ENCODE measurements around the gene DHRS1.

The DHRS1 gene

DNA sequence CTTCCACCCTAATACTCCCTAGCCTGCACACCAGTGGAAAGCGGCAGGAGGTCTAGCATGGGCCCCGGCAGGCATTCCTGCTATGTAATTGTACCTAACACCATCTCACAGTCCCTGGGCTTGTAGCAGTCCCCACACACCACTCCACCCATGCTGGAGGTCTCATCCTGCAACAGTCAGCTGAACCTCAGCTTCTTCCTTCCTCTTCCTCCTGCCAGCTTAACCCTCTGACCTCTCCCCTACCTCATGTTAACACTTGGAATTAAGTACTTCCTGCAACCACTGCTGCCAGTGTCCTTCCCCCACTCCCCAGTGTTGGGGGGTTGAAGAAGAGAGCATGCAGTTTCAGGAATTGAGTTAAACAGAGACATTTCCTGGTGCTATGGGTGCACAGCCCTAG, 27.7 kb upstream of the DHRS1 start:
- DNase-seq = no peak

DNA sequence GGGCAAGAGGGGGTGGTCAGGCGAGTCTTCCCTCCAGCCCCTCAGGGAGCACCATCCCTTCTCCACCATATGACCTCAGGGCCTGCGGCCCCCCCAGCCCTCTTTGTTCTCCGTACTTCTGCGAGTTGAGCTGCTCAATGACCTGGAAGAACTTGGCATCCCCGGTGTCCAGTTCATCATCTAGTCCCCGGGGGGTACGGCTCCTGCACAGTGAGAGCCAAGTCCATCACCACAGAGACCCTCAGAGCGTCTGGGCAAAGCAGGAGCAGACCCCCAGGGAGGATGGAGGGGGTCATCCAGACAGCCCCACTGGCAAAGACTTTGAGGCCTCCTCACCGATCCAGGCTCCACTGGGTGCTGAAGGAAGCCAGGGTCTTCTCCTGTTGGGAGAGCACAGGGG, 26.4 kb upstream of the DHRS1 start:
- no peak for DNase-seq

DNA sequence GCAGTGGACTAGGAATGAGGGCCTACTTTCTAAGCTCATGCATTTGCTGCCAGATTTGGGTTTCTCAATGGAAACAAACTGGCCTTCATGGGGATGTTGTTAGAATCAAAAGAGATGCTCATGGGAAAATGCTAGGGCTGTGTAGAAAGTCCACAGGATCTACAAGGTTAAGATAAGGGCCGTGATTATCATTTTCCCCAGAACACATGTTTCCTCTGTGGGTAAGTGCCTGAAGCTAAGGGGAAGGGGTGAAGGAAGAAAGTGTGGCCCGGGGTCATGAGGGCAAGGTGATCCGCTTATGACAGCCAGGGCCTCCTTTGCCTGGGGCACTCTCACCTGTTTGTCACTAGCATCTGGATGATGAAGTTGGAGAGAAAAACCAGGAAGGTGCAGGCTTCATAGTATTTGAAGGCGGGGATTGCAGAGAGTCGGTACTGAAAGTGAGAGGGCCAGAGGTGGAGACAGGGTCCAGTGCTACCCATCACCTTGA, 25.5 kb upstream of the DHRS1 start:
- no peak for DNase-seq

DNA sequence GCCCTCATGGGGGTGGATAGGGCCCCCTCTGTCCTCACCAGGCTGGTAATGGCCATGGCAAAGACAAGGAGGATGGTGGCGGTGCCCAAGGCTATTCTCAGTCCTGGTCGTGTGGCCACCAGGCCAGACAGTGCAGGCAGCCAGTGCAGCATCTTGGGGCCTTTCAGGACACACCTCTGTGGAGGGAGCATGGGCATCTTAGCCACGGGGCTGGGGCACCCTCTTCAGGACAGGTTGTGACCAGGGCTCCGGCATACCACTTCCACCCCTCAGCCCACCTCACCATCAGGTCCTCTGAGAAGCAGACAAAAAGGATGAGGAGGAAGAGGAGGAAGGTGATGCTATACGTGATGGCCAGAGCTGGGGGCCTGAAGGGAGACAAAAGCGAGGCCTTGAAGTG, 24.4 kb upstream of the DHRS1 start:
- DNase-seq = no peak

DNA sequence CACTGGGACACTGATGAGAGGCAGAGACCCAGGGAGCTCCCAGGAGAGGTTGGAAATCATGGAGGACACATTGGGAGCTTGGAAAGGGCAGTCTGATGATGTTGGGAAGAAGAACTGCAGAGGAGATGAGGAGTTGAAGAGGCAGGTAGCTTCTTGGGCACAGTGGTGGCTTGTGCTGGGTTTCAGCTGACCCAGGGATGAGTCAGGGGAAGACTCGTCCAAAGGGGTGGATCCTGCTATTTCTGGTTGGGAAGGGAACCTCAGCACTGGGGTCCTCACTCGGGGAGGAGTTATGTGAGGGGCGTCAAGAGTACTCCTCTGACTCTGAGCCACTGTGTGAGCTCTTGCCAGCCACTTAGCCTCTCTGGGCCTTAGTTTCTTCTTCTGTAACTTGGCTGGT, 23.8 kb upstream of the DHRS1 start:
- DNase-seq = no peak

DNA sequence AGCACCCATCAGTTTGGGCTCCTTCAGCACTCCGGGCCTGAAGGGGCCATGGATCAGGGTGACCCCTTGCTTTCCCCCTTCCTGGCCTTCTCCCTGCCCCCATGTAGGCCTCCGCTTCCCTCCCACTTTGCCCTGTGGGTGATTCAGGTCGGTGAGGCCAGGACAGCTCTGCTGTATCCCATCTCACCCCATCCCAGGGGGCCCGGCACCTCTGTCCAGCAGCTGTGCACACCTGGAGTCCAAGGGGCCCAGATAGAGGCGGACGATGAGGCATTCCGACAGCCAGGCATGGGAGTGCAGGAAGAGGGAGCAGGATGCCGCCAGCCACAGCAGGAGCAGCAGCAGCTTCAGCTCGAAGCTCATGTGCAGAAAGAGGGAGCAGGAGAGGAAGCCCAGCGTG, 23.1 kb upstream of the DHRS1 start:
- no peak for DNase-seq

DNA sequence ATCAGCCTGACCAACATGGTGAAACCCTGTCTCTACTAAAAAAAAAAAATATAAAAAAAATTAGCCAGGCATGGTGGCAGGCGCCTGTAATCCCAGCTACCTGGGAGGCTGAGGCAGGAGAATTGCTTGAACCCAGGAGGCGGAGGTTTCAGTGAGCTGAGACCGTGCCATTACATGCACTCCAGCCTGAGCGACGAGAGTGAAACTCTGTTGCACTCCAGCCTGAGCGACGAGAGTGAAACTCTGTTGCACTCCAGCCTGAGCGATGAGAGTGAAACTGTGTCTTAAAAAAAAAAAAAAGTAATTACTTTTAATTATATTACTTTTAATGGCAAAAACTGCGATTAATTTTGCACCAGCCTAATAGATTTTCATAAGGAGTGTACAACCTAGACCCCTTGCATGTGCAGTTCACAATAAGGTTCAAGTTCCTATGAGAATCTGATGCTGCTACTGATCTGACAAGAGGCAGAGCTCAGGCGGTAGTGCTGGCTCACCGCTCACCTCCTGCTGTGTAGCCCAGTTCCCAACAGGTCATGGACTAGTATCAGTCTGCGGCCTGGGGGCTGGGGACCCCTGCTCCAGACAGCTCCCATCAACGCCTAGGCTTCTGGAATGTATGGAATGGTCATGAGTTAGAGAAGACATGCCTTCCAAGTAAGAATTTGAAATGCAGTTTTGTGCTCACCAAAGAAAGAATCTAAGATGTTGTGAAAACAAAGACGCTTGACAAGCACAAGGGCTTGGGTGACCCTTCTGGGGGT, 21.8 kb upstream of the DHRS1 start:
- no peak for DNase-seq

DNA sequence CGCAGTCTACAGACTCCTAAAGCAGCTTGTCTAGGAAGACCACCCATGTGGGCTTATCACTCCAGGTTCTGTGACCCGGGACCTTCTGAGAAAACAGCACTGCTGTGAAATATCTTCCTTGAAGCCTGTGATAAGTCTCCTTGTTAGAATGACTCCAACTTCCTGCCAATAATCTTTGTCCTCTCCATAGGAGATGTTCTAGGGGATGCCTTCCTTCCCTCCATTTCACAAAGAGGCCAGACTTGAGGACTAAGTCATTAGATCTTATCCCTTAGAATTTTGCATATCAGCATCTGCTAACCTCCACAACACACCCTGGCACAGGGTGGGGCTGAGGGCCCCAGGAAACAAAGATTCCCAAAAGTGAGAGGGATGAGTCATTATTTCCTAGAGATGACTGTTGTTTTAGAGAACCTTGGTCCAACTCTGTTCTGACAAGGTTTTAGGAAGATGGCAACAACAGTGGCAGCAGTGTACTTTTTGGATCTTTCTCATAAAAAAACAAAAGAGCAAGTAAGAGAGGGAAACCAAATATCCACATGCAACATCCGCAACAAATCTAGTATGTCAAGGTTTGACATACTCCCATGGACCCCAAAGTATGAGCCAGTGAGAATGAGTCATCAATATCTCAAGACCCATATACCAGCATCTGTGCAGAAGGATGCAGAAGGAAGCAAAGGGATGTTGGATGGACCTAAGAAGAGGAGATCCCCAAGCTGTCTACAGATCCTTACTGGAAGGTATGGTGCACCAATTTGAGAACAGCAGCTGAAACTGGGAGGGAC, 17.8 kb upstream of the DHRS1 start:
- no peak for DNase-seq

DNA sequence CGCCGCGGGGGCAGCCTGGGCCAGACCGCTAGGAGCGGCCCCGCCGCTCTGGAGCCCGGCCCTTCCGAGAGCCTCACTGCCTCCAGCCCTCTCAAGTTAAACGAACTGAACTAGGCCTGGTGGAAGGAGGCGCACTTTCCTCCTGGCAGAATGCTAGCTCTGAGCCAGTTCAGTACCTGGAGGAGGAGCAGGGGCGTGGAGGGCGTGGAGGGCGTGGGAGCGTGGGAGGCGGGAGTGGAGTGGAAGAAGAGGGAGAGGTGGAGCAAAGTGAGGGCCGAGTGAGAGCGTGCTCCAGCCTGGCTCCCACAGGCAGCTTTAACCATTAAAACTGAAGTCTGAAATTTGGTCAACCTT, 17.0 kb upstream of the DHRS1 start:
- DNase-seq = no peak

DNA sequence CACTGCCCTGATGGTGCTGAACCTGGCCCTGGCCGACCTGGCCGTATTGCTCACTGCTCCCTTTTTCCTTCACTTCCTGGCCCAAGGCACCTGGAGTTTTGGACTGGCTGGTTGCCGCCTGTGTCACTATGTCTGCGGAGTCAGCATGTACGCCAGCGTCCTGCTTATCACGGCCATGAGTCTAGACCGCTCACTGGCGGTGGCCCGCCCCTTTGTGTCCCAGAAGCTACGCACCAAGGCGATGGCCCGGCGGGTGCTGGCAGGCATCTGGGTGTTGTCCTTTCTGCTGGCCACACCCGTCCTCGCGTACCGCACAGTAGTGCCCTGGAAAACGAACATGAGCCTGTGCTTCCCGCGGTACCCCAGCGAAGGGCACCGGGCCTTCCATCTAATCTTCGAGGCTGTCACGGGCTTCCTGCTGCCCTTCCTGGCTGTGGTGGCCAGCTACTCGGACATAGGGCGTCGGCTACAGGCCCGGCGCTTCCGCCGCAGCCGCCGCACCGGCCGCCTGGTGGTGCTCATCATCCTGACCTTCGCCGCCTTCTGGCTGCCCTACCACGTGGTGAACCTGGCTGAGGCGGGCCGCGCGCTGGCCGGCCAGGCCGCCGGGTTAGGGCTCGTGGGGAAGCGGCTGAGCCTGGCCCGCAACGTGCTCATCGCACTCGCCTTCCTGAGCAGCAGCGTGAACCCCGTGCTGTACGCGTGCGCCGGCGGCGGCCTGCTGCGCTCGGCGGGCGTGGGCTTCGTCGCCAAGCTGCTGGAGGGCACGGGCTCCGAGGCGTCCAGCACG, 16.4 kb upstream of the DHRS1 start:
- no peak for DNase-seq

DNA sequence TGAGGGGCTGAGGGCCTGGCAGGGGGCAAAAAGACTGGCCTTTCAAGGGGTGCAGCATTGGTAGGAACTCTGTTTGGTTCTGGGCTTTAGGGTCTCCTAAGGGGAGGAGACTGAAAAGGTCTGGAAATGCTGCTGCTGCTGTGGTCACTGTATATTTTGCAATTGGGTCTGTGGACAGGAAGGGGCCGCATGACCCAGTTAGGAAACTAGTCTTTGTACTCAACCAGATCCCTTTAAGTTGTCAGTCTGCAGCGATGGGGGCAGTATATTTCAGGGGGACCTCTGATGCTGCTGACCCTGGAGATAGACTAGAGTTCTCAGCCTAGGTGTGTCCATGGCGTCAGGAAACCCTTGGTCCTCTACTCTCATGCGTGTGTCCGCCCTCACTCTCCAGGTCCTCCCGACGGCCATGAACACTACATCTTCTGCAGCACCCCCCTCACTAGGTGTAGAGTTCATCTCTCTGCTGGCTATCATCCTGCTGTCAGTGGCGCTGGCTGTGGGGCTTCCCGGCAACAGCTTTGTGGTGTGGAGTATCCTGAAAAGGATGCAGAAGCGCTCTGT, 15.7 kb upstream of the DHRS1 start:
- DNase-seq = no peak

DNA sequence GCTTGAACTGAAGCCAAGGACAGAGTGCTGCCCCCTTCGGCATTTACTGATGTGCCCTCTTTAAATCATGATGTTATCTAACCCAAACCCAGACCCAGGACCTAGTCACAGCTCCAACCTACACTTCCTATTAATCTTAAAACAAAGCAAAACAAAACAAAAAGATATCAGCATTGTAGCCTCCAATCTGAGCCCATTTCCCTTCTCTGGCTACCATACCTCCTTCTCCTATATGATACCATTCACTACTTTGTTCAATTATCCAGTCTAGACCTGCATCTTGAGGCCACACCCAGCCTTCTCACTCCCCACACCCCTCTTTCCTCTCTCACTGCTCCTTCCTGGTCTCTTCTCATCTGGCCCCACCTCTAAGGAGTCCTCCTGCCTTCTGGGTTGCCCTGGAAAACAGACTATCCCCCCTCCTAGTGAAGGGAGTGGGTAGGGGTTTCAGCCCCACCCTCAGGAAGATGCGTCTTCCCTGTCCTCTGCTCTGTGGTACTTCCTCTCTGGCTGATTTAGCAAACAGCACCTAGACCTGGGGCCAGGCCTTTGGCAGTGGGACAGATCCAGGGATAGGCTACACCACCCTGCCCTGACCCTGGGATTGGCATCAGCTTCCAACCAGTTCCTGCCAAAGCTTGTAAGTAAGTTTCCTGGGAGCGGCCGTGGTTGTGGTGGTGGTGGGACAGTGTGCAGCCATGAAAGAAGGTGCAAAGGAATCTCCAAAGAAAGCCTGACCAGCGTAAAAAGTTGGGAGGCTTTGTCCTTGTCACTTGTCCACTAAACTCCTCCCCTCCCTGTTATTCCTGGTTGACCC, 15.0 kb upstream of the DHRS1 start:
- DNase-seq = no peak

DNA sequence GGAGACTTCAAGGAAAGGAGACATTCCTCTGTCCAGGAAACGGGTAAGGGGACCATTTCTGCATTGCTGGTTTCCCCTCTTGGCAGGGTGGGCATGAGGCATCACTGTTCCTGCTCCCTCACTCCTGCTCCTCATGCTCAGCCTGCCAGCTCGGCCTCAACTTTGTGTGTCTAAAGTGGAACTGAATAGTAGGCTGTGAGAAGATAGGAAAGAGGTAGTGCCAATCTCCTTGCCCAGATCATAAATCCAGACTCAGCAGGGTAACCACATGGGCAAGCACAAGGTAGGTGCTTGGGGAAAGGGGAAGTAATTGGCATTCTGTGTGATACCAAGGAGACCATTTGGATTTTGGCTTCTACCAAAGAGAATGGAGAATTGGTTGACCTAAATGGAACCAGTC, 14.3 kb upstream of the DHRS1 start:
- no peak for DNase-seq

DNA sequence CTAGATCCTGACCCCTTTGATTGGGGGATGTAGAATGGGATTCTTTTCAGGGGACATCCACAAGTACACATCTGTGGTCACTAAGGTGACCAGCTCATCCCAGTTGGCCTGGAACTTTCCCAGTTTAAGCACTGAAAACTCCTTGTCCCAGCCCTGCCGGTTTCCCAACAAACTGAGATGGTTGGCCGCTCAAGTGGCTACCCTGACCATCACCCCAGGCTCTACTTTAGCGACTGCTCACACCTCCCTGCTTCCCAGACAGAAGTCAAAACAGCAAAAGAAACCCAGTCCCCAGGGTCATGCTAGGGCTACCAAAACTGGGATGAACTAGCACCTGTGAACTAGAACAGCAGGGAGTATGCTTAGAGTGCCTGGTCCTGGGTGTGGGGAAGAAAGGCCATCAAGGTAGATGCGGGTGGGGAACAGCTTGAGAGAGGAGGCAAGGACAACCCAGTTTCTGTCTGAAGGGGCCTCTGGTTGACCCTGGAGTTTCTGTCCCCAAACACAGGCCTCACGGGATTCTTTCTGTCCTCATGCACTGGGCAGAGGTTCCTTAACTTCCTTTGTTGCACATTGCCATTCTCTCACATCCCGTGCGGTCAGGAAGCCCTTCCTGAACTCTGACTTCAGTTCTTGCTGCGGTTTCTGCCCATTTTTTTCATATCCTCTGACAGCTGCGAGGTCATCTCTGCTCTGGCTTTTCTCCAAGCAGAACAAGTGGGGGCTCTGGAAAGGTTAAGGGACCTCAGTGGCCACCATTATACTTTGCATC, 13.3 kb upstream of the DHRS1 start:
- DNase-seq = no peak

DNA sequence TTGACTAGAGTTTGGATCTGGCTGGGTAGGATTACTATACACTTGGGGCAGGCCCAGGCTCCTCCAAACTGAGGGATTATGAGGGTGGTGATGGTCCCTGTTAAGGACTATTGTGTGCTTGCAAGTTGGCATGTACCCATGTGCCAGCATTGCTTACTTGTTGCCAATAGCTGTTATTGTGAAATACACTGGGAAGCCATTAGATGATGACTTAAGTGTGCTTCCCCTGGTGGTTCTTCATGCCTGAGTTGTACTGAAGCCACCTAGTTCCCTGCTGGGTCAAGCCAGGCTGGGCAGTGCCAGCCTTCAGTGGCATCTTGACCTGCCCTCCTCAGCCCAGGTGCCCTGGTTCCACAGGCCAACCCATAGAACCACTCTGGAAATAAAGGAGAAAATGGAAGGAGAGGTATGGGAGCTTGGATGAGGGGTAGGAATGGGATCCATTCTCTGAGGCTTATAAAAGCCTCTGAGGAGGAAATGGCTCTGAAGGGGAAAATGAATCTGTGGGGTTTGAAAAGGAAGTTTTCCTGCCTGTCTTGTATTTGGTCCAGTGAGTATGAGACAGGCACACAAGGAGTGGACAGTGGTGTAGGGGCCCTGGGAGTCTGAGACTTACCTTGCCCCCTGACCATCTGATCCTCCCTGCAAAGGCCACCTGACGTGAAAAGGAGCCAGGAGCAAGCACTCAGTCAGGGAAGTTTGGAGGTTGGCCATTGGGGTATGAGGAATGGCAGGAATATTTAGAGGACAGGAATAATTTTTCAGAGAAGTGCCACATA, 12.4 kb upstream of the DHRS1 start:
- no peak for DNase-seq

DNA sequence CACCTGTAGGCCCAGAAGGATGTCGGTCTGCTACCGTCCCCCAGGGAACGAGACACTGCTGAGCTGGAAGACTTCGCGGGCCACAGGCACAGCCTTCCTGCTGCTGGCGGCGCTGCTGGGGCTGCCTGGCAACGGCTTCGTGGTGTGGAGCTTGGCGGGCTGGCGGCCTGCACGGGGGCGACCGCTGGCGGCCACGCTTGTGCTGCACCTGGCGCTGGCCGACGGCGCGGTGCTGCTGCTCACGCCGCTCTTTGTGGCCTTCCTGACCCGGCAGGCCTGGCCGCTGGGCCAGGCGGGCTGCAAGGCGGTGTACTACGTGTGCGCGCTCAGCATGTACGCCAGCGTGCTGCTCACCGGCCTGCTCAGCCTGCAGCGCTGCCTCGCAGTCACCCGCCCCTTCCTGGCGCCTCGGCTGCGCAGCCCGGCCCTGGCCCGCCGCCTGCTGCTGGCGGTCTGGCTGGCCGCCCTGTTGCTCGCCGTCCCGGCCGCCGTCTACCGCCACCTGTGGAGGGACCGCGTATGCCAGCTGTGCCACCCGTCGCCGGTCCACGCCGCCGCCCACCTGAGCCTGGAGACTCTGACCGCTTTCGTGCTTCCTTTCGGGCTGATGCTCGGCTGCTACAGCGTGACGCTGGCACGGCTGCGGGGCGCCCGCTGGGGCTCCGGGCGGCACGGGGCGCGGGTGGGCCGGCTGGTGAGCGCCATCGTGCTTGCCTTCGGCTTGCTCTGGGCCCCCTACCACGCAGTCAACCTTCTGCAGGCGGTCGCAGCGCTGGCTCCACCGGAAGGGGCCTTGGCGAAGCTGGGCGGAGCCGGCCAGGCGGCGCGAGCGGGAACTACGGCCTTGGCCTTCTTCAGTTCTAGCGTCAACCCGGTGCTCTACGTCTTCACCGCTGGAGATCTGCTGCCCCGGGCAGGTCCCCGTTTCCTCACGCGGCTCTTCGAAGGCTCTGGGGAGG, 11.3 kb upstream of the DHRS1 start, which contains the start of gene LTB4R:
LTB4R (plus strand) TSS at position 857 of the 959 bp plus-strand sequence. CDS start 4,150 bp downstream, outside the sequence.
- DNase-seq = peak; percentile 66

DNA sequence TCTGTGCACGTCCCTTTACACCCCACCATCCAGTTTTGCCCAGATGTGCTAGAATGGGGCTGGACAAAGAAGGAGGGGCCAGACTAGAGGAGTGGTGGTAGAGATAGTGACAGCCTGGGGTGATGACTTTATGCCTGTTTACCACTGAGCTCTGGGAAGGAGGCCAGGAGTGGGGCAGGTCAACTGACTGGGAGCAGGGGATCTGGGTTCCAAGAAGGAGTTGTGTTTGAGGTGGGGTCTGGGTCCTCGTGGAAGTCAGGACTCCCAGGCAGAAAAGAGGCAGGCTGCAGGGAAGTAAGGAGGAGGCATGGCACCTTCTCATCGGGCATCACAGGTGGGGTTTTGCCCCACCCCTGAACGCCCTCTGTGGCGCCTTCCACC, 10.7 kb upstream of the DHRS1 start:
- no peak for DNase-seq

DNA sequence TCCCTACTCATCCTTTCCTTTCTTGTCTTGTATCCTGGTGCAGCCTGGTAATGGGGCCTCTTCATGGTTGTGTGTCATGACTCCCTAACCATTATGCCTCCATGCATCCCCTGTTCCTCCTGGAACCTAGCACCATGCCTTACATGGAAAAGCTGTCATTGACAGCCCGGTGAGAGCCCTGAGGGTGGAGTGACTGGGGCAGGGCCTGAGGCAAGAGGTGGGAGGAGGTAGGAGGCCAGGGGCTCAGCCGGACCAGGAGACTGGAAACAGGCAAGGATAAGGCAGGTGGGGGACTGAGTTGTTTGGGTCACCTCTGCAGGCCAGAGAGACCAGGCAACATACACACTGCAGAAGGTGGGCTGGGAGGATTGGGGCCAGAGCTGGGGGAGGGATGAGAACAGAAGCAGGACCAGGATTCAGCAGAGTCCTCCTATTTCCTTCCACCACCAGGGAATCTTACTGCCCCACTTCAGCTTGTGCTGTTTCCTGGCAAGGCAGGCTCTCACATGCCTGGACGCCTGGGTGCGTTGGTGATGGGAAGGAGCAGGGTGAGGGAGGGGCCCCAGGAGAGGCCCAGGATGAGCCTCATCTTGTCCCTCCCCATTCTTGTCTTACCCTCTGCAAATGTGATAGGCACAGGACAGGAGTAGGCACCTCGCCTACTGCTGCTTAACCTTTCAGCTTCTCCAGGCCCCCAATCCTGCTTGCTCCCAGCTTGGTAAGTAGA, 10.1 kb upstream of the DHRS1 start, which contains the start of gene LTB4R2:
LTB4R2 (plus strand) TSS at position 603 of the 727 bp plus-strand sequence. CDS start 525 bp downstream, outside the sequence.
- no peak for DNase-seq
